ENCODE data around the gene BANP.
A peak's percentile ranks its signal among the peaks of the same experiment; 100 is the strongest.
"Not testable (repeated sequence)": the region's sequence is repeated elsewhere in the genome, so short reads cannot be mapped to it uniquely, and the experiment has no call there.

BANP gene

DNA sequence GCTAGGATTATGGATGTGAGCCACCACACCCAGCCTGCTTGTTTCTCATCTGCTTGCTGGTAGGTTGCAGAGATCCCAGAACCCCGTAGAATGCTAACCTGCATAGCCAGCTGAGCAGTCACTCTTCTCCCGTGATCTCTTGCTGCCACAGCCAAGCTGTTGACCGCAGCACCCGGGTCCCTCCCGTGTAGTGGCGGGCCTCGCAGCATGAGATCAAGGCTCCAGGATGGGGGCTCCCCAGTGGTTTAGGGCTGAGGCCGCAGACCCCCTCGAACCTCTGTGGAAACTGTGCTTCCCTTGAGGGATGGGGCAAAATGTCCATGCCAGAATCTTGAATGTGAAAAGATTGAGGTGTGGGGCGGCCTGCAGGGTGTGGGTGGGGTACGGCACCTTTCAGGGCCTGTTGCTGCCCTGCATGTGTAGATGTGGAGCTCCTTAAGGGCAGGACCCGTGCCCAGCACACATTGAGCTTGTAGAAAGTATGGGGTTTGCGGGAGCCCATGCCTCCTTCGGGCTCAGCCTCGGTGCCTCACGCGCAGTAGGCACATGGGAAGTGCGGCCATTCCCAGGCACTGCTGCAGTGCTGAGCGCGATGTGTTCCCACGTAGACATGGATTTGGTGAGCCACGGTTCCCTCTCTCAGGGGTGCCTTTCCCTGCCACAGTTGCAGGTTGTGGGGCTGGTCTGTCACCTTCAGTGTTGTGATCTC lies 99.9 kb downstream of the BANP start:
- DNase-seq, result no peak

DNA sequence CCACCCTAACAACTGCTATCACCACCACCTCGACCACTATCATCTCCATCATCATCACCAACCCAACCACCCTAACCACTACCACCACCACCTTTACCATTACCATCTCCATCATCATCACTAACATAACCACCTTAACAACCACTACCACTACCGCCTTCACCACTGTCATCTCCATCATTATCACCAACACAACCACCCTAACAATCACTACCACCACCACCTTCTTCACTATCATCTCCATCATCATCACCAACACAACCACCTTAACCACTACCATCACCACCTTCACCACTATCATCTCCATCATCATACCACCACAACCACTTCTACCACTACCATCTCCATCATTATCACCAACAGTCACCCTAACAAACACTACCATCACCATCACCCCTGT lies 101.4 kb downstream of the BANP start:
- DNase-seq, result no peak

DNA sequence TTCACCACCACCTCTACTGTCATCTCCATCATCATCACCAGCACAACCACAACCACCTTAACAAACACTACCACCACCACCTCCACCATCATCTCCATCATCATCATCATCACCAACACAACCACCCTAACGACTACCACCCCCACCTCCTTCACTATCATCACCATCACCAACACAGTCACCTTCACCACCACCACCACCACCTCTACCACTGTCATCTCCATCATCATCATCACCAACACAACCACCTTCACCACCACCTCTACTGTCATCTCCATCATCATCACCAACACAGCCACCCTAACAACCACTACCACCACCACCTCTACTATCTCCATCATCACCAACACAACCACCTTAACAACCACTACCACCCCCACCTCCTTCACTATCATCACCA lies 102.2 kb downstream of the BANP start:
- DNase-seq, result not testable (repeated sequence)

DNA sequence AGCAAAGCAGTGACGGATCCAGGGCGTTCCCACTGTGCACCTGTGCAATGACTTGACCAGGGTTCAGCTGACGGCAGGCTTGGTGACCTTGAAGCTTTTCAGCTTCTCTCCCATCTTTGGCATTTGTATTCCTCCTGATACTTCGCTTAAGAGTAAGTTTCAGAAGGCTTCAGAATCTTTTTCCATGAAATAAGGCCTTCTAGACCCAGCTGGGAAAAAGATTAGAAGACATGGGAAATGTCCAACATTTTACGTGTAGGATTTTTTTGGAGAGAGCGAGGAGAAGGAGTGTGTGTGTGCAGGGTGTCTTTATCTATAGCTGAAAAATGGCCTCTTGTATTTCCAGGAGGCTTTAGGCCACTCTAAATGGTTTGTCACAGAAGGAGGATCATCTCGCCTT lies 104.1 kb downstream of the BANP start:
- no peak for DNase-seq

DNA sequence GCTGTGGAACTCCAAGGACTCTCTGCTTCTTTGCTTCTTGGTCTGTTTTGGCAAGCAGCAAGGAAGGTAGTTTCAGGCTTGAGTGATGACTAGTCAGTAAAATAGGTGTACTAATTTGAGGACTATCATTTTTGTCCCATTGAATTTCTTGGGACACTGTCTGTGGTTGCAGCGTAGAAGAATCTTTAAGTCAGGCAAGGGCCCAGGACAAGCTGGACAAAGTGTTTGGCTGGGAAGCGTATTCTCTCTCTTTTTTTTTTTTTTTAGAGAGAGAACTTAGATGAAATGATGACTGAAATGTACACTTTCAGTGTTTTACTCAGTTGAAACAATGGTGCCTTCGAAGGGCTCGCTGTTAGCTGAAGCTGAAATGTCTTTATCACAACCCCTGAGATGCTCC lies 105.0 kb downstream of the BANP start:
- DNase-seq, result no peak

DNA sequence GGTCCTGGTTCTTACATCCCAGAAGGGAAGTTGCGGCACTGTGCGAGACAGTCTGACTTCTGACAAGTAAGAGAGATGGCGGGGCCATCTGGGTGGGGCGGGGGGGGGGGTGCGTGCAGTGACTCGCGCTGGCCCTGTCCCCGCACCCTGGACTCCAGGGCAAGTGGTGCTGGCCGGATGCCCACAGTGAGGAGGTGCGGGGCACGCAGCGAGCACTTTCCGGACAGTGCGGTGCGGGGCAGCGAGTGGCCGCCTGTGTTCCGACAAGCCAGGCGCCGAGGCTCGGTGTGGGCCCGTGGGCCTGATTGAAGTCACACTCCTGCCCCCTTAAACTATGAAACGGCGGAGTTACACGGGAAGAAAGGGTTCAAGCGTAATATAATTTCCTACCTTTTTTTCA lies 106.4 kb downstream of the BANP start:
- no peak for DNase-seq

DNA sequence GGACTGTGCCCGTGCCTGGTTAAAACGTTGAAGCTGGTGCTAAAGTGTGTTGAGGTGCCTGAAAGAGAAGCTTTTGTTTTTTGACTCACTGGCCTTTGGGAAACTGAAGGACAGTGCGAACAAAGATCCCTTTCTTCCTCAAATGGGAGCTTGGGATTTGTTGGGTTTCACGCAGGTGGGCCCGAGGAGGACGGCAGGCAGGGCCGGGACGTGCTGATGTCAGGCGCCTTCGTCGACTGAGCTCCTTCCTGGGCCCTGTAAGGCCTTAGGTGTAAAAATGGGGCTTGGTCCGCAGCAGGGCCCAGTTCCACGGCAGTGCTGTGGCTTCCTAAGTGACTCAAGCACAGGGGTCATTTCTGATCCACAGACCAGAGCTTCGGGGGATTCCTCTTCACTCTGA lies 106.9 kb downstream of the BANP start:
- peak; percentile 13 for DNase-seq

DNA sequence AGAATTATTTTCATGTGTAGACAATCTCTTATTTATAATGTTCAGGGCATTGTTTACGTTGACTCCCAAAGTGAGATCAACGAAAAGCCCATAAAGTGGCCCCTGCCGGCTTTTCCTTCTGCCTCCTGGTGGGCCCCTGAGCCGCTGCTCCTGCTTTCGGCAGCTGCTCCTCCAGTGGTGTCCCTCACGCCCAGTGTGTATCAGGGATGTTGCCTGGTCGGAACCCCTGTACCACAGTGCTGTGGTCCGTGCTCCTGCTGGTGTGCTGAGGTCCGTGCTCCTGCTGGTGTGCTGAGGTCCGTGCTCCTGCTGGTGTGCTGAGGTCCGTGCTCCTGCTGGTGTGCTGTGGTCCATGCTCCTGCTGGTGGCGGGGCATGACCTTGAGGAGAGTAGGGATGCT lies 107.6 kb downstream of the BANP start:
- DNase-seq, result no peak

DNA sequence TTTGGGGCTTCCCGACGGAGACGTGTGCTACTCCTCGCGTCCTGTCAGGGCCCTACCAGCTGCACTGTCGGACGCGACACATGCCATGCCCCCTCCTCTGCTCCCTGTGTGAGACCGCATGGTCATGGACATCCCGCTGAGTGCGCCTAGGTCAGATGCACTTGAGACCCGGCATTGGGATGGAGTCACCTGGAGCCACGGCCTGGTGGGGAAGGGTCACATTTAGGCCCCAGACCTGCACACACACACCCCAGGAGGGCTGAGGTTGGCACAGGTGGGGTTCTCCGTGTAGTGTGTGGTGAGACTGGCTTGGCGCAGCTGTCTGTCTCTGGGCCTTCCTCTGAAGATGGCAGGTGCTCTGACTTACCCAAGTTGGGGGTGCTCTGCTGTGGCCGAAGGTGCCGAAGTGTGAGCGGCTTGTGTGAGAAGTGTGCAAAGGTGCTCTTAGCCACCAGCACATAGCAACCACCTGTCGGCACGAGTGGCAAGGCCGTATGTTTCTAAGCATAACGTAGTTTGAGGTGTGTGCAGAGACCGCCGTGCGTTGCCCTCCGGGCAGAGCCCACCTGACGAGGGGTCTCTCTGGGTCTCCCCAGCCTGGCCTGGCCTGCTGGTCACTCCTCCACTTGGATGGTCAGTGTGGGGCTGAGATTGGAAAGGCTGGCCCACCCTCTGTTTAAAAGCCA lies 108.6 kb downstream of the BANP start:
- DNase-seq, result no peak

DNA sequence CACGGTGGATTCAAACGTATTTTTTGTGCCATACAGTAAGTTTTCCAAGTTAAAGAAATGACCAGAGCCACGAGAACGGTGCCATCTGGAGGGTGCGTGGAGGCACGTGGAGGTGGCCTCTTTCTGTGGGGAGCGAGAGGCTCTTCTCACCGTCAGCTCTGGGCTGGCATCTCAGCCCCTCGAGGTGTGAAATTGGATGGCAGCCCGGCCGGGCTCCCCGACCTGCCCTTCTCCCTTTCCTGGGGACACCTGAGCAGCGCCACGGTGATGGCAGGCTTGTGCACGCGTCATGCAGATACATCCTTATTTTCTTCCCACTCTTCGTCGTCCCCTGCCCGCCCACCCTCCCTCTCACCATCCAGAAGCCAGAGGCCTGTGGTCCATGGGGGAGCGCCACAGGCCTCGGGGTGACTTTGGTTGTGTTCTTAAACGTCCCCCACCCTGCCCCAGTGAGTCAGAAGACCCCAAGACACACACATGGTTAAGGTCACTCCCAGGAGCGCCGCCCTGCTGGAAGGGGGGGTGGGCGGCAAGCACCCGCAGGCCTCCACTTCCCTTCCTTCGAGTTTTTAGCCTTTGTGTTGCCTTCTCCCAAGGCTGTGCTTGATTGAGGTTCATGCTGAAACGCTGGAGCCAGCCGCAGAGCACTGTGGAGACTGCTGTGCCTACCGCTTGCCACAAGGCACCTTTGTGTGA lies 109.4 kb downstream of the BANP start:
- DNase-seq, result no peak

DNA sequence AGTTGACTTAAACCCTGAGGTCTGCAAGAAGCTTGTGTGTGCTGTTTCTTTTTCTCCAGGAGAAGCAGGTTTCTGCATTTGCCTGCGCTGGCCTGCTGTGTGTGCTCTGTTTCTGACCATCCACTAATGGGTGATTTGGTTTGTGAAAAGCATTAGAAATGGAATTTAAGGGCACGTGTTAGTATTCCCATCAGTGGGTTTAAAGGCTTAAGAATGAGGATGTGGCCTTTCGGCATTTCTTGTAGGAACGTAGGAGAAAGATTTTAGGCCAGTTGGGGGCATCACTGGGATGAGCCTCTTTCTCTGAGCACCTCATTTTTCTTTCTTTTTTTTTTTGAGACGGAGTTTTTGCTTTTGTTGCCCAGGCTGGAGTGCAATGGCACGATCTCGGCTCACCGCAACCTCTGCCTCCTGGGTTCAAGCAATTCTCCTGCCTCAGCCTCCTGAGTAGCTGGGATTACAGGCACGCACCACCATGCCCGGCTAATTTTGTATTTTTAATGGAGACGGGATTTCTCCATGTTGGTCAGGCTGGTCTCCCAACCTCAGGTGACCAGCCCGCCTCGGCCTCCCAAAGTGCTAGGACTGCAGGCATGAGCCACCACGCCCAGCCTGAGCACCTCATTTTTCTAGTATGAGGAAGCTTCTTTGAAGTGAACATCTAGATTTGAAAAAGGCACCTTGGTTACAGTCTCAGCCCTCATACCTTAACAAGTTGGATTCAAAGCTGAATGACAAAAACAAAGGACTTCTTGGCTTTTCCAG lies 110.3 kb downstream of the BANP start:
- no peak for DNase-seq

DNA sequence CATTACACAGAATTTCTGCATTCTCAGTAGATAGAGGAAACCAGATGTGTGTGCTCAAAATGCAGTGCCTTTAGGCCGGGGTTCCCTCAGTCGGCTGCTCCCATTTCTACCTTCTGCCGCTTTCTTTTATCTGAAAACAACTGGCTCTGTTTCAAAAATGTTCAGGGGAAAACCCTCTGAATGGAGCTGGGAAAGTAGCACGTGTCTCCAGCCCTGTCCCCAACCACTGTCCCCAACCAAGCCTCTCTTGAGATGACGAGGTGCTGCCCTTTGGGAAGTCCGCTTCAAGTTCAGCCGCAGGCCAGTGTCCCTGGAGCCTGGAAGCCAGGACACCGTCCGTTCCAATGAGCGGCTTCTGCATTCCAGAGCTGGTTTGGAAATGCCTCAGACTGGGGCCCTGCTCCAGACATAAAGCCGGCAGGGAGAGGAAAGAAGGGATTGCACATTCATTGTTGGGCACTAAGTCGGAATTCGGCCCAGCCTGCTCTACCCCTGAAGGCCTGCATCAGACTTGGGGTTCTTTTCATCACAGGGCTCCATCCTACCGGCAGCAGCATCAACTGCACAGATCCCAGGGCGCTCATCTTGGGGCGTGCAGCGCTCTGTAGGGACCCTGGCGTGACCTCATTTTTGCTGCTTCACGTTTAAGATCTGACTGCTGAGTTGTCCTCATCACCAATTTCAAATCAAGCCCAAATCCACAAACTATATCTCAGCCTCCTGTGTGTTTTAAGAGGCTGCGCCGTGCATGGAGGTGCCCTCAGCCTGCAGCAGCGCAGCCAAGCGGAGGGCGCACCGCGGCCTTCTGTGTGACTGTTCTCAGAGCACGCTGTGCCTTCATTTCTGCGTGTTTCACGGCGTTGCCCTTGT lies 111.3 kb downstream of the BANP start:
- peak; percentile 64 for DNase-seq

DNA sequence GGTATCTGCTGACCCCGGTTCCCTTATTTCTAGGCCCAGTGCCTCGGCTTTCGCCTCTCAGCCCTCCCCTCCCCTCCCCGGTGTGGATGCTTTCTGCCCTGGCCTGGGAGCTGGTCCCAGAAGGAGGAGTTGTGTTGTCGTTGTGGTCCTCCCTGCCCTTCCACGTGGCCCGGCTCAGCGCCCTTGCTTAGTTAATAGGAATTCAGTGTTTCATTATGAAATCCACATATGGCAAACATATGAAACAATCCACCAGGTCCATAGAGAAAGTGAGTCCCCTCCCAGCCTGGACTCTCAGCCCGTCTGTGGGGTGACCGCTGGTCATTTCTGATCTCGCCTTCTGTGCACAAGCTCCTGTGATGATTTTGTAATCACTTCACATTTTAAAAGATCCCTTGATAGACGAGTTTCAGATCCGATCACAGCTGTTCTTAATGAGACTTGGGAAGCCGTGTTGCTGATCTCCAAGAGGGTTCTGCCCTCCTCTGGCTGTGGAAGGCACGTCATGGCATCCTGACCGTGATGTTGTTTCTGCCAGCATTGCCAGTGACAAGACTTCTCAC lies 112.1 kb downstream of the BANP start:
- peak; percentile 72 for DNase-seq

DNA sequence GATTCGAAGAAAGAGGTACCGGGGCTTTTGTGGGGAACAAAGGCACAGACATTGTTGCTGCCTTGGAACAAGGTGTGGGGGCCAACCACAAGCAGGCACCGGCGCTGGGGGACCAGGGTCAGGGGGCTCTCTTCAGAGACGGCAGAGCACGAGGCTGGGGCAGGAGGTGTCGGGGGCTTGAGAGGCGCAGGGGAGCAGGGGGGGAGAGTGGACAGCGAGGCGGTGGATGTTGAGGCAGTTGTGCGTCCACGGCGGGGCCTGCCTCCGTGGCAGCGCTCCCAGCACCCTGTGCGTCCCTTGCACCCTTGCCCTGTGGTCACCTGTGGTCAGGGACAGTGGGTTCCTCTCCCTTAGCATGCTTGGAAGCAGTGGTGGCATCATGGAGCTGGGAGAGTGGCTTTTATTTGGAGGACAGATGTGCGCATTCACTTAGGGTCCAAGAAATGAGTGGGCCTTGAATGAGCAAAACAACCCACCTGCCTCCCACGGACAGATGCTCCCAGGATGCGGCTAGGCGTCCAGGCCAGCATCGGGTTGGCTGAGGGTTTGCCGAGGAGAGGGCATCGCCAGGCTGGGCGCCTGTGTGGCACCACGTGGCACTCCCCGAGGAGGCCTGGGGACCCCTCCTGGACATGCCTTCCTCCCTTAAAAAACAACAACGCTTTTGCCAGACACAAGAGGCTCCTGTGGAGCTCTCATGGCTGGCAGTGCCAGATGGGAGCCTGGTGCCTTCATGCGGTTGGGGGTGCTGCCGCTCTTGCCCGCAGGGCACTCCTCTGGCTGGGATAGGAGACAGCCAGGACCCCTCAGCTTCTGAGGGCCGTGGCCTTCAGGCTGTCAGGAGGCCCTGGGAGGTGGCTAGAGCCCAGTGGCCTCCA lies 113.0 kb downstream of the BANP start:
- DNase-seq, result no peak

DNA sequence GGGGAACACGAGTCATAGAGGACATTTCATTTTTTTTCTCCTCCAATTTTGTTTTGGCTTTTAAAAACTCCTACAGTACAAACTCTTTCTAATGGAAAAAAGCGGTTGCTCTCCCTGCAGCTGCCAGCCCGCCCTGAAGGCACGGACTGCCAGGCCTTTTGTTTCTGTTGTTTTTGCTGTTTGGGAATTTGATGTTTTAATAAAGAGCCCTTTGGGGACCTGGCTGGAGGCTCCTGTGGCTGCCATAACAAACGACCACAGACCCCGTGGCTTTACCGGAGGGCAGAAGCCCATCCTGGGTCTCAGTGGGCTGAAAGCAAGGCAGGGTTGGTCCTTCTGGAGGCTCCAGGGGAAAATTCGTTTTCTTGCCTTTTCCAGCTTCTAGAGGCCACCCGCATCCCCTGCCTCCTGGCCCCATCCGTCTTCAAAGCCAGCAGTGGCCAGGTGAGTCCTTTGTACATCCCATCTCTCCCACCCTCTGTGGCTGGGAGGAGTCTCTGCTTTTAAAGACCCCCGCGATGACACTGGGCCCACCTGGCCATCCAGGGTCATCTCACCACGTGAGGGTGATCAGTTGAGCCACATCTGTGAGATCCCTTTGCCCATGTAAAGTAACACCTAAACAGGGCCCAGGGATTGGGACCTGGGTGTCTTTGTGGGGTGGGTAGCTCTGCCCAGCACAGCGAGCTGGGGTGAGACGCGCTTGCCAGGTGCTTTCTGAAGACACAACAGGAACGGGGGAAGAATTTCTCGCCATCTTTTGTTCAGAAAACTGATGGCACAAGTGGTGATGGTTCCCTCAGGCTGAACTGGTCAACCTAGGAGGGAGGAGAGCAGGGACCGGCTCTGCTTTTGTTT lies 113.9 kb downstream of the BANP start:
- DNase-seq, result no peak

DNA sequence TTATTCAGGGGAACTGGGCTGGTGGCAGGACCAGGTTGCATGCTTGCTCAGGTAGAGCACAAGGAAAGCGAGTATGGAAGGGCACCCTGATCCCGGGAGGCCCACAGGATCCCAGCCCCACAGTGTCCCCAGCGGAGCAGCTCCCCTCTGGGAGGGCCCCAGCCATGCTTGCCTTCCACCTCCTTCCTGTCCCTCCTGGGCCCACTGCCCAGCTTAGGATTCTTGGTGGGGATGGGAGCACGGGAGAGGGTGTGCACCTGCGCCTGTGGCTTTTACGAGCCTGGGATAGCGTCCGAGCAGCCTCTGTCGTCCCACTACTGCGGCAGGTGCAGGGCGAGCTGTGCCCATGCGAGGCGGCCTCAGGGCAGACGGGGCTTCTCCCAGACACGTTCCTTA lies 114.5 kb downstream of the BANP start:
- DNase-seq, result no peak

DNA sequence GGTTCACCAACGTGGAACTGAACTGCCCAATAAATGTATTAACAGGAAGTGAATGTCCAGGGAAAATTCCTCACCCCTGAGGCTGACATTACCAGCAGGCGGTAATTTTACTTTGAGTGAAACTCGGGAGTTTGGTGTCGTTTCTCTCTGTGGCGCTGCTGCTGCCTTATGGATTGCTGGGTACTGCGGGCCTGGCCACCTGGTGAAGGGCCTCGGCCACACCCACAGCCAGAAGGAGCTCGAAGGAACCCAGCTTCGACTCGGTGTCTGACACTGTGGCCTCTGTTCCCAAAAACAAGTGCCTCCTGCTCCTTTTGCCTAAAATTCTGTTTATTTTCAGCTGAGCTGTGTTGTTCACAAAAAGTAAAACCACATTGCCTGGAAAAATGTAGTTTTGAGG lies 115.0 kb downstream of the BANP start:
- DNase-seq, result no peak

DNA sequence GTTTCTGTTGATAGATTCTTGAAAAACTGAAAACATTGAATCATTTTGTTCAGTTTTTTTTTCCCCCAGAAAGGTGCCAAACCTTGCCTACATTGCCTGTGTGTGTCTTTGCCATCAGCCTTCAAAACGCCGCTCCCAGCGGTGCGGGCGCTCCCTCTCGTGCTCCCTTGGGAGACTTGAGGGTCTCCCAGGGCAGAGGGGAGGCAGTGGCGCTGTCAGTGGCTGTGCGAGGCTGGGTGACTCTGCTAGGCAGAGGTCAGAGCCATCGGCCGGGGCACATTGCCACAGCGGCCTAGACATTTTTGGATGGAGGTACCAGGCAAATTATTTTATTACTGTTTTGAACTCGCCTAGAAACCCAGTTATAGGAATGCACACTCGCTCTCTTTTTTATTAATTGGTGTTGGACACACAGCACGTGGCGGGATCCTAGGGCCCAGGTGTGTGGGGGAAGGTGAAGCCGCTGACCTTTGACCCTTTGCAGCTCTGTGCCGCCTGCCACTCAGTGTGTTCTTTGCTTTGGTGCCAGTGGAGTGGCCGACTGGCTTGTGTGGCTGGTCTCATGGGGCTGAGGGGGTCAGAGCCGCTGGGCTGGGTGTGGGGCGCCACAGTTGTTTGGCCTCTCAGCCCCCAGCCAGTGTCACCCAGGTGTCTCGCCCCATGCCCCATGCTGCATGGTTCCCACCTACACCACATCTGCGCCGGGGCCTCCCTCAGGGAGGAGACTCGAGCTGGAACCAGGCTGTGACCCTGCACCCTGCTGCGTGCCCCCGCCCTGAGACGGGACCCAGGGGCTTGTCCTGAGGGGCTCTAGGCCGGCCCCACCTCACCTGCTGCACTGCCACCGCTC lies 115.7 kb downstream of the BANP start:
- no peak for DNase-seq
